HK-2 (cell line): ENCODE measurements around the gene TSPAN11.

Source experiments
- DNase-seq: peaks from one replicate; pipeline ENCODE4 v3.0.0-alpha.2; 2018; ENCODE audit not compliant: unreplicated experiment

Gene TSPAN11

DNA sequence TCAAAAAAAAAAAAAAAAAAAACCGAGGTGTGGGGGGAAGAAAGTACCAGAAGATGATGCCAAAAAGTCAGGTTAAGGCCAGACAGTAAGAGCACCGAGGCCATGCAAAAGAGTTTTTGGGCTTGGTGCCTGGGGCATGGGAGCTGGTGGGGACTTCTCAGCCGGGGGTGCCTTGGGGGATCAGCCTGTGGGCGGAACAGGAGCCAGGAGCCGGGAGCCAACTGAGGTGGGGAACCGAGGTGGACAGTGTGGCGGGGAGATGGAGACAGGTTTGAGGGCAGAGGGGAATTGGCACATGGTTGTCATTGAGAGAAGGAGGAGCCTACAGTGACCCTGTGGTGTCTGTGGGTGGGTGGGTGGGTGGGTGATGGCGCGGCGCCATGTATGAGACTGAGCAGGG lies 33.2 kb downstream of the TSPAN11 start:
- no peak for DNase-seq

DNA sequence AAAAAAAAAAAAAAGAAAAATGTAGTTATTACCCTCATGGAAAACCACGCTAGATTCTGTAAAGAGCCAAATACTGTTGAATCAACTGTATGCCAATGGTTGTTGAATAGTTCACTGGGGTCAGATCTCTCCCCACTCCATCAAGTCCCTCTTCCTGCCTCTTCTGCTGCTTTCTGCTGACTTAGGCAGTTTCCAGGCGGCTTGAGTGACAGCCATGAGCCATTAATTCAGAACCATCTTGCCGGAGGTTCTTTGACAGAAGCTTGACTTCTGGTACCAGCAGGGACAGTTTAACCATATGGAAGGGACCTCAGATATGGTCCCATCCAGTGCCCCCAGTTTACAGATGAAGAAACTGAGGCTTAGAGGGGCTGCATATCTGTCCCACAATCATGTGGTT lies 34.5 kb downstream of the TSPAN11 start:
- no peak for DNase-seq

DNA sequence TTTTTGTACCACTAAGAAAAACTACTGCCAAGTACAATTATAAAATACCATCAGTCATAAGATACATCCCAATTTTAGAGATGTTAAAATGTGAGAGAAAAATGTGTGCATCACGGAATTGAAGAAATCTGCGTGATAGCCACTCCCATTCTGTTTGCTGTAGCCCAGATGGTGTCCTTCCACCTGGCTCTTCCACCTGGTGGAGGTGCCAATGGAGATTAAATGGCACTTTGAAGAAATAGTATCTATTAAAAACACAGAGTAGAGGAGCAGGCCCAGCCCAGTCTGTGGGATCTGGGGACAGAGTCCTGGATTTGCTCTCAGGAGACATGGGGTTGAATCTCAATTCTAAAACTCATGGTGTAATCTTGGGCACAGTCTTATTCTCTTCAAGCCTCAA lies 35.5 kb downstream of the TSPAN11 start:
- no peak for DNase-seq

GRCh38 chr12:30963709-30964564 lies 37.4 kb downstream of the TSPAN11 start:
- DNase-seq: no peak

GRCh38 chr12:30964896-30965612 lies 38.5 kb downstream of the TSPAN11 start:
- DNase-seq: no peak

GRCh38 chr12:30965613-30965985 lies 39.1 kb downstream of the TSPAN11 start:
- DNase-seq: no peak

DNA sequence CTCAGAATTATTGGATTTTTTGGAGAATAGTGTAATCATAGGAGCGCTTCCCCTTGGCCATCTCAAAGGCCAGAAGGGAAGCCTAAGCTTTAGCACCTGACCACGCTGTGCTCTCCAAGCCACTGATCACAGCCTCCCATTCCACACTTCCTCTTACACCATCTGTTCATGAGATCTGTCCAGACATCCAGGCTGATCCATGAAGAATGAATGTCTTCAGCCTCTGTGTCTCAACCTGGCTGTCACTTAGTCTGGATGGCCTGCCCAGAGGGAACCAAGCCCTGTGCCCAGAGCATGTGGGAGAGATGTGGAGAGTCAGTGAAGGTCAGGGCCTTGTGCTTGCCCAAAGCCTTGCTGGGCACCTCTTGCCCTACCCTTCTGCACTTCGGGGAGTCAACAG lies 40.5 kb downstream of the TSPAN11 start:
- DNase-seq: no peak

- no peak for DNase-seq
These were observed 41.7 kb downstream of the TSPAN11 start for GRCh38 chr12:30968211-30968610.

DNA sequence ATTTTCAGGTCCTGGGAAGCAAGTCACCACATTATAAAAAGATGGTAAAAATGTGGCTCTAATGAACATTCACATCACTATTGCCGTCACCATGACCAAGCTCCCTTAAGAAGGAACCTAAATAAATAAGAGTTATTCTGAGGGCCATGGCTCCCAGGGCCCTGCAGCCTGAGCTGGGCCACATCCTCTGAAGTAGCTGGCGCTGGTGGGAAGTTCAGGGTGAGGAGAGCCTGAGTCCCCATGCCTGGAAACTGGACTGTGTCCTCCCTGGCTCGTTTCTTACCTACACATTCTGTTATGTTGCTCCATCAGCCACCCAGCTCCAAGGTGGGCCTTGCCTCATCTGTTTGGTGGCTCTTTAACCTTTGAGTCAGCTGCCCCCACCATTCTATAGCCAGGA lies 42.5 kb downstream of the TSPAN11 start:
- no peak for DNase-seq

DNA sequence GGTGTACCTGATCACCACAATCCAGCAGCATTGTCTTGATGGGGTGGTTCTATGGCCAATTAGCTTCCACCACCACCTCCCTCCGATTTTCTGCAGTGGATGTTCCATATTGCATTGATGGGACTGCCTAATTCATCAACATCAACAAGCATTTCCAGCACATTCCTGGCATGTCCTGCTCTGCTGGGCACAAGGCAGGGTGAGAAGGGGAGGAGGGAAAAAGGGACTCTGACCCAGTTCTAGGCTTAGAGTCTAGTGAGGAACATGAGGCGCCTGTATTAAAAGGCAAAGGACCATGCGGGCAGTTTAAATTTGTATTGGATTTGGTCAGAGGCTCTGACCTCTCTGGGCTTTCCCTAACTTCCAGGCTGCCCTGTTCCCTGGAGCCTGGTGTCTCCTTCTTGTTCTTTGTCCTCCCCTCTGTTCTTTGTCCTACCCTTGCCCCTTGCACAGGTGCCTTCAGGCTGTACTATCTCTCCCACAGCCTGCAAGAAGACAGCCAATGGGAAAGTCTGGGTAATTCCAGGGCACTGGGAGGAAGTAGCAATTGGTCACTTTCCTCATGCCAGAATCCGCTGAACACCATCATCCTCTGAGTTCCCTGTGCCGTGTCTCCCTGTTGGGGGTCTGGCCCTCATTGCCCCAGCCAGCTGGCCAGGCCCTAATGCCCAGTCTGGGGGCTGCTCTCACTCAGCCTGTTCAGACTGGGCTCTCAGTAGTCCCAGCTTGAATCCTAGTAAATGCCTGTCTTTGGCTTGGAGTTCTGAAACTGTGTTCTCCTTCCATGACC lies 43.3 kb downstream of the TSPAN11 start:
- no peak for DNase-seq

- DNase-seq: no peak
These were observed 44.1 kb downstream of the TSPAN11 start for GRCh38 chr12:30970559-30971197.

DNA sequence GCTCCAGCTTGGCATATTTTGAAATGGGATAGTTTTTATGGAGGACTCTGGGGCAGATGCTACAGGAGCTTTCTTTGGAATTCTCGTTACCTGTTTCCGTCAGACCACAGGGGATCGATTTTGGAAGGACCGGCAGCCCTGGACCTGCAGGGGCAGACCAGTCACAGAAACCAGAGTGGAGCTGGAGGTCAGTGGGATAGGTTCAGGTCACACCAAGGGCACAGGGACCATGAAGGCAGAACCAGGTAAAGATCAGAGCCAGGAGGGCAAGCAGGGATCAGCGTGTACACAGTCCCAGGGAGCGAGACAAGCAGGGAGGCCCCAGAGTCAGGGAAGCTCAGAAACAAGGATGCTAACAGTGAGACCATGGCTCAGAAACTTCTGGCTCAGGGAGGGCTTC lies 45.5 kb downstream of the TSPAN11 start:
- DNase-seq: no peak

- DNase-seq: no peak
These were observed 46.6 kb downstream of the TSPAN11 start for GRCh38 chr12:30973175-30973574.

DNA sequence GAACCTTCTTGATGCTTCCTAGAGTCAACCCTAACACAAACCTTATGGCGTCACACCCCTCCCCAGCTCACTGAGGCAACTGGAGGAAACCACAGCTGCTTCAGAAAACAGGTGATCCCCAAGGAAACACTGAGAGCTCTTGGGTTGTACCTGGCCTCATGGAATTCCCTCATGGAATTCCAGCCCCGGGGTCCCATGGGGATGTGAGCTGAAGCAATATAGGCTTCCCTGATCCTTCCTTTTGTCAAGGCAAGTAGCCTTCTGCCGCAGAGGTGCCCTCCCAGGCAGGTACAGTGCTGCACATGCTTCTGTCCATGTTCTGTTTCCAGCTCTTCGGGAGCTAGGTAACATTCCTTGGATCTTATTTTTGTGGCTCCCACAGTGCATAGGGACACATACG lies 47.3 kb downstream of the TSPAN11 start:
- no peak for DNase-seq

DNA sequence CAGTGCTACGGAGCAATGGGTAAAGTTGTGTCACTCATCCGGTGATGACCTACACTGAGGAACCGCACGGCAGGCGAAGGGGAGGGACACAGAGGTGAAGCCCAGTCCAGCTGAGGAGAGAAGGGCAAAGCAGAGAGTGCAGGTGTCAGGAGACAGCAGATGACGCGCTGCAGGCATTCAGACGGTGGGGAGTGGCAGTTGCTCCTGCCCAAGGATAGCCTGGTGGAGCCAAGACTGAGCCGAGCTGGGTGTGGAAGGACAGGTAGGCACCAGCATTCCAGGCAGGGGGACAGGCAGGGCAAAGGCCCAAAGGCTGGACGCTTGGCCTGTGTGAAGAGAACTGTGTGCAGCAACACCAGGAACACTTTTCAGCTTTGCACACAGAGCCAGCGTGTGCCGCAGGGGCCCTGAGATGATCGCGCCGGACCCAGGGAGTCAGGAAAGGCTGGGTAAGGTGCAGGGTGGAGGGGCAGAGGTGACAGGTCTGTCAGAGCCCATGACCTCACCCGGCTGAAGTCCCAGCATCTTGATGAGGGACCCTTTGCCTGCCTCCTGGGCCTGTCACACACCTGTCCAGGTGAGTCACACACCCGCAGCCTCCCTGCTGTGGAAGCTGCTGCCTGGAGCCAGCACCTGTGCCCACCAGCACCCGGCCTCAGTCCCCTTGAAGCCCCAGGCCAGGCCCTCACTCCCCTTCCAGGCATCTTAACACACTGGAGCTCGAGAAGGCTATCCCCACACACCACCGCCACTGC lies 48.4 kb downstream of the TSPAN11 start:
- no peak for DNase-seq

DNA sequence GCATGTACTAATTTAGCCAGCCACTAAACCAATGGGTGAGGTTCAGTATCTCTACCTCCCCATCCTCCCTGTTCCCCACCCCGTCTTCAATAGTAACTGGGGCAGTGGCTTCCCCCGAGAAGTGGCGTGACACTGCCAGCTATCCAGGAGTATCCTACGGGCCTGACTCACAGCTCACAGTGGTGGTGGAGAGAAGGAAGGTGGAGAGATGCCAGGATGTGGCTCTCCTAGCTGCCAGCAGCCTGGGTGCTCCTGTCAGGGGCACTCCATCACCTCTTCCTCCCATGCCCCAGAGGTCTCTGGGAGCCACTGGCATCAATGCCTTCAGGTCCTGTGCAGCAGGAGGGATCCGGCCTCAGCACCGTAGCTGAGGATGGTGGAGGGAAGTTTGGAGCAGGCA lies 49.0 kb downstream of the TSPAN11 start:
- no peak for DNase-seq

DNA sequence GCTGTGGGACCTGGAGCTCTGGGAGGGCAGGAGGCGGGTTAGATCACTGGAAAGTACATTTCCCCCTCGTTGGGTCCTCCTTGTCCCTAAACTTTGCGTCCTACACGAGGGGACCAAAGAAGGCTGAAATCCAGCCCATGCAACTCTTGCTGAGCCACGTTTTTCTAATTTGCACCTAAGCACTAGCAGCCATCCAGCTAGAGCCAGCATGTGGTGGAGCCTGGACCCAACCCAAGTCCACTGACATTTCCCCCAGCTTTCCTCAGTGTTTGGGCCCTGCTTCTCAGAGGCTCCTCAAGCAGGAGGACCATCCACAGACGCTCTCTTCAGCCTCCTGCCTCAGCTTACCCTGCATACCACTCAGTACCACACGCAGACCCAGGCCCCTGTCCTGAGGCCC lies 49.7 kb downstream of the TSPAN11 start:
- no peak for DNase-seq

- no peak for DNase-seq
These were observed 50.6 kb downstream of the TSPAN11 start for GRCh38 chr12:30977124-30977523.

DNA sequence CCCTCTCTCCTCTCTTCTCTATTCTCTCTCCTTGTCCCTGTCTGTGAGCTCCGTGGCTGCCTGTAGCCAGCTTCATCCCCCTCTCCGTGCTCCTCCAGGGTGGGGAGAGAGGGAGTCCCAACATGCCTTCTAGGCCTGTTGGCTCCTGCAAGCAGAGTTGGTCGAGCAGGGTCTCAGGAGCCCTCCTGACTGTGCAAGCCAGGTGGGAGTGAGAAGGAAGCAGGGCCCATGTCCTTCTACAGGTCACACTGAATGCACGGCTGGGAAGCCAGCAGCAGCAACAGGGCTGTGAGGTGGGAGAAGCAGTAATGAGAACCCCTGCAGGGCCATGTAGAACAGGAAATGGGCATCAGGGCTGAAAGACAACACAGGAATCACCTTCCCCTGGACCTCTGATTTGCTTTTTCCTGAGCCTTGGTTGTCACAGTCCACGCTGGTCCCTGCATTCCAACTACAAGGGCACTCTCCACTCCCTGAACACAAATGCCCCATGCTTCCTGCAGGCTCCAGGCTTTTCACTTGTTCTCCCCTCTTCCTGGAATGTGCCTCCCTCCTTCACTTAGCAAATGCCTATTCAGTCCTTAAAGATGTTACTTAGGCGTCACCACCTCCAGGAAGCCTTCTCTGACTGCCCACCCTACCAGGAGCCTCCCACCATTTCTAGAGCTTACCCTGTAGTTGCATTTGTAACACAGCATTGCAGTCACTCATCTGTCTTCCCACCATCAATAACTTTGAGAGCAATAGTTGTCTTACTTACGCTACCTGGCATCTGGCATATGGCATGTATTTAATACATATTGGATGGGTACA lies 51.2 kb downstream of the TSPAN11 start:
- no peak for DNase-seq

GRCh38 chr12:30978639-30979038 lies 52.1 kb downstream of the TSPAN11 start:
- DNase-seq: no peak
